Liver (tissue), 3 donors: ENCODE measurements around the gene PCF11.

ENCODE experiments used
- CTCF ChIP-seq: fragments of 150-350 bp; IDR thresholded peaks from 2 replicates; pipeline ENCODE4 v1.5.1; 2017; ENCODE audit warnings: improper control_type of control experiment, low read depth, low read length; ENCODE audit not compliant: missing input control
- EGR1 ChIP-seq, 2 donors: IDR thresholded peaks; 2 replicates each; pipeline ENCODE4 v1.6.1; 2016 to 2018; ENCODE audit warnings: antibody characterized with exemption in 2 of 2, low read depth in 2 of 2
- MAX ChIP-seq: IDR thresholded peaks from 2 replicates; pipeline ENCODE4 v1.6.1; 2016; ENCODE audit warnings: antibody characterized with exemption
- RAD21 ChIP-seq, 2 donors: IDR thresholded peaks; 2 replicates each; pipeline ENCODE4 v1.6.1; 2016; ENCODE audit warnings: antibody characterized with exemption in 2 of 2, mild to moderate bottlenecking in 2 of 2
- REST ChIP-seq: IDR thresholded peaks from 2 replicates; pipeline ENCODE4 v1.6.1; 2016; ENCODE audit warnings: antibody characterized with exemption, mild to moderate bottlenecking
- TAF1 ChIP-seq: conservative IDR thresholded peaks from 2 replicates; pipeline ENCODE4 v1.6.1; 2016; ENCODE audit warnings: antibody characterized with exemption, mild to moderate bottlenecking
- donor health status: healthy.
- donor health status: healthy.

GRCh38 chr11:83187465-83187864 is 30.5 kb downstream of the PCF11 start:
- TF ChIP-seq RAD21 (IDR thresholded peaks at IDR 0.05), result no peak
- TF ChIP-seq CTCF, result no peak
- no peak for TF ChIP-seq REST
- TF ChIP-seq MAX, result no peak
- TF ChIP-seq TAF1, result no peak
- no peak for TF ChIP-seq EGR1 (IDR thresholded peaks at IDR 0.05; ENCODE audit: low read depth in 2 of 2)
